HUDEP-2 (cell line): Measurements from ENCODE around the gene PSG6.
A peak's percentile ranks its signal among the peaks of the same experiment; 100 is the strongest.
"Not testable (repeated sequence)": the region's sequence is repeated elsewhere in the genome, so short reads cannot be mapped to it uniquely, and the experiment has no call there.

Experiments used
- DNase-seq, 76 experiments: peaks; one replicate each; lab custom pipeline; 2025; ENCODE audit not compliant: unreplicated experiment in 76 of 76; lab: John Stamatoyannopoulos, UW

The PSG6 gene

DNA sequence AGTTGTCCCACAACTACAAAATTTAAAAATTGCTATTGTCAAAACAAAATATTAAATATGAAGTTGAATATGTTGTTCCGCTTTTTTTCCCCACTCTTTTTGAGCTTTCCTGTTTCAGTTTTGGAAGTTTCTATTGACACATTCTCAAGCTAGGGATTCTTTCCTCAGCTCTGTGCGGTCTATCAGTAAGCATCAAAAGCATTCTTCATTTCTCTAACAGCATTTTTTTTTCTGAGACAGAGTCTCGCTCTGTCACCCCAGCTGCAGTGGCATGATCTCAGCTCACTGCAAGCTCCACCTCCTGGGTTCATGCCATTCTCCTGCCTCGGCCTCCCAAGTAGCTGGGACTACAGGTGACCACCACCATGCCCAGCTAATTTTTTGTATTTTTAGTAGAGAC is 4.8 kb downstream of the PSG6 start:
- not testable (repeated sequence) for DNase-seq

DNA sequence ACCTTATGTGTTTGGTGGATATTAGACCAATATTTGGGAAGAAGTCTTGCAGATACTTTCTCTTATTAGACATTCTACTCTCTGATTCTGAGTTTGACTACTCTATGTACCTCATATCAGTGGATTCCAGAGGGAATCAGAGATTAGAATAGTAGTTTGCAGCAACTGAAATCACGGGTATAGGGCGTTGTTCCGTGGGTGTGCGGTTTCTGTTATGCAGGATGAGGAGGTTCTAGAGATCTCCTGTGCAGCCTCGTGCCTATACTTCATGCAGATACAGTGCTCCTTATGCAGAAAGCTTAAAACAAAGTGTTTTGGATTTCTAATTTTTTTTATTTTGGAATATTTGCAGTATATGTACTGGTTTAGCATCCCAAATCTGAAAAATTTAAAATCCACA is 6.0 kb downstream of the PSG6 start:
- DNase-seq = not testable (repeated sequence)

DNA sequence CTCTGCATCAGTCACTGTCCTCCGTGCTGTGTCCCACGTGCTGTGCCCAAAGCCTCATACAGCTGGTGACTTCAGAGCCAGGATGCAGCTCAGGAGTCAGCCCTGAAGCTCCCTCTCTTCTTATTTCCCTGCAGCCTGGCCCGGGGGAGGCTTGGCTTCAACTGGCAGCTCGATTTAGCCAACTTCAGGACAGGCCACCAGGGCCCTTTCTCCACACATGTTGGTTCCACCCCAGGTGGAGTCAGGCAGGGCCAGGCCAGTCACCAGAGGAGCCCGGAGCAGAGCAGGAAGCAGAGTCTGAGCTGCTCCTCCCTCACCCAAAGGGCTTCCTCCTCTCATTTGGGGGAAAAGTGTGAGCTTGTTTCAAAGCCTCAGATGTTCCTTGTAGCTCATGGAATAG is 11.5 kb downstream of the PSG6 start:
- not testable (repeated sequence) for DNase-seq

DNA sequence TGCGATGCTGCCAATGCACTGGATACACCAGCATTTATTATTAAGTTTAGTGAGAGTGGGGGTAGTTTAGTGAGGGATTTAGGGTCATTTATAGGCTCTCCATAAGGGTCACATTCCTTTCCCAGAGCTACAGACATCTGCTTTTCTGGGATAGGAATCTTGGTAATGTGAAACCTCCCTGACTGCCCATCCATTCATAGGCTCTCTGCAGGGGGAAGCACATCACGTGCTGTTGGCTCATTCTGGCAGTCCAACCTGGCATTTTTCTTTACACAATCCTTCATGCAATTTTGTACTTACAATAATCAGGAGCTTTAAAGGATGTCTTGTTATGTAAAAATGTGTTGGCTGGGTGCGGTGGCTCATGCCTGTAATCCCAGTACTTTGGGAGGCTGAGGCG is 17.1 kb downstream of the PSG6 start:
- not testable (repeated sequence) for DNase-seq

DNA sequence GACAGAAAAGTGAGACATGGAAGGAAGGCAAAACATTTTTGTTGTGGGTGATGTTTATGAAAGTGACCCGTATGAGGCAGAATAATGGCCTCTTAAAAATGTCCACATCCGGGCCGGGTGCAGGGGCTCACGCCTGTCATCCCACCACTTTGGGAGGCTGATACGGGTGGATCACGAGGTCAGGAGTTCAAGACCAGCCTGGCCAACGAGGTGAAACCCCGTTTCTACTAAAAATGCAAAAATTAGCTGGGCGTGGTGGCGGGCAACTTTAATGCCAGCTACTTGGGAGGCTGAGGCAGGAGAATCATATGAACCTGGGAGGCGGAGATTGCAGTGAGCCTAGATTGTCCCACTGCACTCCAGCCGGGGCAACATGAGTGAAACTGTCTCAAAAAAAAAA is 18.0 kb downstream of the PSG6 start:
- not testable (repeated sequence) for DNase-seq

DNA sequence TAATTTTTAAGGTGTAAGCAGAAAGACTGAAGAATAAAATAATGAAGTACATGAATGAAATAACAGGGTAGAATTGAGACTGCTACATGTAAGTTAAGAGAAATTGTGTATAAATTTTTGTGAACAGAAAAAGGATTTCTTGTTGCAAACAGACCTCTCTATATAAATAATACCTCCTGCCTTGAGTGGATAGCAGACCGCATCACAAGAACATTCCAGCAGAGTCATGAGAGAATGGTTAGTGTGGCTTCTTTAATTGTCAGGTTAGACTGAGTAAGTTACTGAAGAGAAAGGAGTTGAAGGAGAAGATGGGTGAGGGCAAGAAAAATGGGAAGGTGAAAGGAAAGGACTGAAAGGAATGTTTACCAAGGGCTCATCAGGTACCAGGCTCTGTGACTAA is 18.6 kb downstream of the PSG6 start:
- DNase-seq = not testable (repeated sequence)

DNA sequence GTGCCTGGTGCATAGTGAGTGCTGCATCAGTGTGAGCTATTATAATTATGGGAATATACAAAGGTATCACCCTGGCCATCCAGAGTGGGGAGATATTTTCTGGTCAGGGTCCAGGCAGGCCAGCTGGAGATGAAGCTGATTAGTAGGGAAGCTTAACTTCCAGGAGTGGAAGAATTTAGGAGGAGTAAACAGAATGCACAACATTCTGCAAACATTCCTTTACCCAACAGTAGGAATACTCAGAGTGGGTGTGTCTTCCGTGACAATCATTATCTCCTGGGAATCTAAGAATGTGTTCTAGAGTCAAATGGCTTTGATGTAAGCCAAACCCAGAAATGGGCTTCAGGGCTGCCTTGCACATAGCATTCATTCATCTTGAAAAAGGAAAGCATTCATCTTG is 19.0 kb downstream of the PSG6 start:
- not testable (repeated sequence) for DNase-seq

DNA sequence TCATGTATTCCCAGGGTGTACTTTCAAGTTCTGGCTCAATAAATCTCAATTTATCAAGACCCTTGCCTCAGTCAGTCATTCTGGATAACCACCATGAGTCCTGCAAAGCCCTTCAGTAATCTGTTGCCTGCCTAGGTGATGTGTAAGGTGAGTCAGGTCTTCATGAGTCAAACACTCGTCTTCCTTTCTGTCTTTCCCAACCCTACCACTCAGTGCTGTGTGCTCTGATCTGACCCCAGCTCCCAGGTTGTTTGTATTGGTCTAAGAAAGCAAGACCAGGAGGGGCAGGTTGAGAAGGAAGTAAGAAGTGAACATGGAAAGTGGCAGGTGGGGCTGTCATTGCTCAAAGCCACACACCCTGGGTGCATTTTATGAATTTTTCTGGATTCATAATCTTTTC is 20.0 kb downstream of the PSG6 start:
- not testable (repeated sequence) for DNase-seq

DNA sequence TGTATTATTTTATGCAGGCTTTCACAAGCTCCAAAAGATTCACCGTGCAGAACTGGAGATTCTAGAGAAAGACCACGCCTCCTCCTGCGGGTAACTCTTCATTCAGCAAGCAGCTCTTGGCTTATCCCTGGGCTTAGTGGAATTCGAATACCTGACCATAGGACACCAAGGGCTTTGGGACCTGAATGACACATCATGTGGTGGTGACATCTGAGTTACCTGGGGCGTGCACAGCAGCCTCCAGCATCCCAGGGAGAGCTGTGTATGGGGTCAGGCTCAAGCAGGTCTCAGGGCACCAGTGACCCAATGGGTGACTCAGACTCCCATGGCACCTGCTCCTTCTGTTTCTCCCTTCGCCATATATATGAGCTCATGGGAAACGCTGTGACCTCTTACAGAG is 27.2 kb downstream of the PSG6 start:
- DNase-seq = not testable (repeated sequence)

DNA sequence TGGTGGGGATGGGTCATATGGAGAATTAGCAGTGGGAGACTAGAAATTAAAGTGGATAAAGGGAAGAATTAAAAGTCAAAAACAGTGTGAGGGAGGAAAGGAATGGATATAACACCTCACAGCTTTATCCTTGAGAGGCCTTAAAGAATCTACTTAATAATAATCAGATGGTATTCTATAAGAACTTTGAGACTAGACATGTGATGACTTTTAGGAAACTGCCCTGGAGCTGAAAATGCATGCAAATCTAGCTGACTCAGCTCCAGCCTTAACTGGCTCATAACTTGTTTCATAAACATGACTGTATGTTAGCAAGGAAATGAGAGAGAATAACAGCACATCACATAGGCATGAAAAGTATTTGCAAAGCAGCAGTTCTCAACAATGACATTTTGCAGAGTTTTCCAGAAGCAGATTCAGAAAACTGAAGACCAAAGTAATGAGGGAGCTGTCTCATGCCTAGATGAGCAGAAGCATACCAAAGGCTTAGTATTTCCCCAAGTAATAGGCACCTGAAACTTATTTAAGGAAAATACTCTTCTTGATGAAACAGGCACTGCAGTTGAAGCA is 29.7 kb downstream of the PSG6 start:
- DNase-seq = not testable (repeated sequence)

DNA sequence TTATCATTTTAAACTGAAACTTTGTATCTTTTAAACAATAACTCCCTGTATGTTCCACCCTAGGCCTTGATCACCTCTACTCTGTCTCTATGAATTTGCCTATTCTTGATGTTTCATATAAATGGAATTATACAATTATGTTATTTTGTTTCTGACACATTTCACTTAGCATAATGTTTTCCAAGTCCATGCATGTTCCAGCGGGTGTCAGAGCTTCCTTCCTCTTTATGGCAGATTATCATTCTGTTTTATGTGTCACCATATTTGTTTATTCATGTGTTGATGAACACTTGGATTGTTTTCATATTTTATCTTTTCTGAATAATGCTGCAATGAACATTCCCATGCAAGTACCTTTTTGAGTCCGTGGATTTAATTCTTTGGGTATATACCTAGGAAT is 35.0 kb downstream of the PSG6 start:
- not testable (repeated sequence) for DNase-seq

DNA sequence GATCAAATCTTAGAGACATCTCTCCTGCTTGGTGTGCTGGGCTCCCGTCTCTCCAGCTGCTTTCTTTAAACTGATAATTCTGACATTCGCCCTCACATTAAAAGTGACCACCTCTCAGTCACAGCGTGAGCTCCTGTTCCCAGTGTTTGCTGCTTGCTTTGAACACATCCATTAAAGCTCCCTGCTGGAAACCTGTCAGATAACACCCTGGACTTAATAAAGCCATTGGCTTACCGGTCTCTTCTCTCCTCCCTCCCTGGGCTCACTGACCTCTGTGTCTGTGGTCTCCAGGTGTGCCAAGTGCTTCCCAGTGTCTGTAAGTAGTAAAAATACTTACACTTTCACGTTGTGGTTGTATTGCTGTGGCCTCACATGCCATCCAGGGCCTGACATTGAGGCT is 35.7 kb downstream of the PSG6 start:
- not testable (repeated sequence) for DNase-seq

DNA sequence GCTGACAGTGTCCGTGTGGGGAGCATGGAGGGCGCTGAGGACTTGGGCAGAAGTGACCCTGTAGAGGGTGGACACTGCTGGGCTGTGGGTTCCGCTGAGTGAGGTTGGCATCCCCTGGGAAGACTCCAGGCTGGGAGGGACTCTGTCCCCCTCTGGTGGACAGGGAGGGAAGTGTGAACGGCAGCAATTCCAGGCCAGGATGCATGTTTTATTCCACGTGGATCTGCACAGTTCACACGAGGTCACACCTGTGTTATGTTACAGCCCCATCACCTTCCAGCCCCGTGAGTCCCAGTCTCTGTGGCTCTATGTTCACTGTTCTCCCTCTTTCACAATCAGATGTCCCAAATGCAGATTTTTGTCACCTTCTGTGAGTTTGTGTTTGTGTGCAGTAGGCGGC is 36.4 kb downstream of the PSG6 start:
- peak in 8 of 76 experiments; percentile 1 to 17 (median 4) for DNase-seq

DNA sequence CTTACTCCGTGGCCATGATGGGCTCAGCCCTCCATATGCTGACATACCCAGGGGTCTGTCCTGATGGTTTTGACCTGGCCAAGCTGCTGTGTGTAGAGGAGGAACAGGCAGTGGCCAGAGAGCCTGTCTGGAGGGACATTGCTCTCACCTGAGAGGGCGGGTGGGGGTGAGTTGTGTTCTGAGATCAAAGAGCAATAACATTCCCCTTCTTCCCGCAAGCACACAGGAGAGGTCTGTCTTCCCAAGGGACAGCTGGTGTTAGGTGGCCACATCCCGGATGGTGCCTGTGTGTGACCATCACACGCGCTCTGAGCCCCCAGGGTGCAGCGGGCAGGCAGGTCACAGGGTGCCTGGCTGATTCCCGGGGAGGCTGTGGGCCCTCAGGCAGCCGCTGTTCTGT is 37.1 kb downstream of the PSG6 start:
- DNase-seq = not testable (repeated sequence)

DNA sequence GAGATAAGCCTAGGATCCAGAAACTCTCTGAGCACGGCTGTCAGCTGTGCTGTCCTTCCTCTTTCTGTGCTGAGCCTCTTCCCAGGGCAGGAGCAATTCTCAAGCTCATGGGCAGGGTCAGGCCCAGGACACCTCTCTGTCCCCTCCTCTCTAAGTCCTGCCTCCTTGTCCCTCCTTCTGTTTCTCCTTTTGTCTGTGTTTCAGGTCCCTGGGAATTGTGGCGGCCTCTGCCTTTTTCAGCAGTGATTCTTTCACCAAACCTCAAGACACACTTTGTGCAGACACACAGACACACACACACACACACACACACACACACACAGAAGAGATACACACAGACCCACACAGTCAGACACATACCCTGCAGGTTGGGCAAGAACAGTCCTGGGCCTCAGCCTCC is 38.1 kb downstream of the PSG6 start, which contains the start of gene PSG1:
Gene PSG1, minus strand, starts transcription at position 101 of the 400 bp plus-strand sequence. CDS start 132 bp downstream, outside the sequence.
- DNase-seq = no peak

DNA sequence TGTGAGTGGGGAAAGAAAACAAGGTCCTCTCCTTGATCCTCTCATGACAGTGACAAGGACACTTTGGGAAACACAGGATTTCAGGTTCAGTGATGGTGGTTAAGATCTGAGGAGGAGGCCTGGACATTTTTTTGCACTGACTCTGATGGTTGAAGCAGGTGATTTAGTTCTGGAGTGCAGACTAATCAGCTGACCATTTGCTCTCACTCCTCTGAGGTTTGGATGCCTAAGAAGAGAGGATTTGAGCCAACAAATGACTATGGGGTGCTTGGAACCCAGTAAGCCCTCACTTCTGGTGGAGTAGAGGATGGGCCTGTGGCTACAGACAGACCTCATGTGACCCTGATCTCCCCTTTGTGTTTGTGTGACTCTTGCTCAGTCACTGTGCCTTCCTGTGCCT is 41.1 kb downstream of the PSG6 start:
- DNase-seq = not testable (repeated sequence)

DNA sequence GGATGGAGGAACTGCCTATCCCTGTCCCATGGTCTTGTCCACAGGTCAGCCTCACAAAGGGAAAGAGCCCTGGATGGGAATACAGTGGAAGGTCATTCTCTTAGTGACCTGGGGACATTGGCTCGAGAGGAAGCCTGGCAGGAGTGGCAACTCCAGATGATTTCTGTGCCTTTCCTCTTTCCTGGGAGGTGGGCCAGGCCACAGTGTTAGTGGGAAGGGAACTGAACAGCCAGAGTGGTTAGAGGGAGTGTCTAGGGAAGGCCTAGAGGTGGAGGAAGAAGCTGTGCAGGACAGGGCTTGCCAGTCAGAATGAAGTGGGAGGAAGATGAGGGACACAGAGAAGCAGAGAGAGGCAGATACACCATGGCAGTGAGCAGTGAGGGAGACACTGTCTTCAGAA is 41.8 kb downstream of the PSG6 start:
- DNase-seq = not testable (repeated sequence)

DNA sequence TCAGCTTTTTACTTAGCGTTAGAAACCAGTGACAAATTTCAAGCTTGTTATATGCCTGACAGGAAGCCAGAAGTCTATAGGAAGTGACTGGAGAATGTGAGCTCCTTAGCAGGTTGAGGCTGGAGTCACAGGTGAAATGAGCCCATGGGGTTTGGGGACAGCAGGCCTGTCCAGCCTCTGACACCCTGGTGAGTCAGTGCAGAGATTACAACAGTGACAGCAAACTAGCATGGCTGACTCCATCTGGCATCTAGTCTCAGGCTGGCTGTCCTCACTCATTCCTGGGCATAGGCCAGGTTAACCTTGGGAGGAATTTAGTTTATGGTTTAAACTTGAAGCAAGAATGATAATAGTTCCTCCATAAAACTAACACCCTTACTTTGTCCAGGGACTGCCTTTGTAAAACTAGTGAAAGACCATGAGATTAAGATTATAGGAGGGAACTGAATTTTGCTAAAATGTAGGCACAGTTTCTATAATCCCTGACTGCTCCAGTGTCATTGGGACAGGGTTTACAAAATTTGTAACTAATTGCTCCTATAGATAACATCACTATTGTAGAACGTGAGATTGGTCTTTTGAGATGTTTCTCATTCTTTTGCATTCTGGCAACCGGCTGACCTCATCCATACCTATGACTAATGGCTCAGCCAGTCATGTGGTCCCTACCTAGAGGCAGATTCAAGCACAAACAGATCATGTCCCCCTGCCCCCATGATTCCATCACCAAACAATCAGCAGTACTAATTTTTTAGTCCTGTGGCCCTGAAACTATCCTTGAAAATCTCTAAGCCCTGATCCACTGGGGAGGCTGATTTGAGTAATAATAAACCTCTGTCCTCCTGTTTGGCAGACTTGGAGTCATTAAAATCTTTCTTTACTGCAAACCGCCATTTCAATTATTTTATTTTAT is 42.5 kb downstream of the PSG6 start:
- not testable (repeated sequence) for DNase-seq

DNA sequence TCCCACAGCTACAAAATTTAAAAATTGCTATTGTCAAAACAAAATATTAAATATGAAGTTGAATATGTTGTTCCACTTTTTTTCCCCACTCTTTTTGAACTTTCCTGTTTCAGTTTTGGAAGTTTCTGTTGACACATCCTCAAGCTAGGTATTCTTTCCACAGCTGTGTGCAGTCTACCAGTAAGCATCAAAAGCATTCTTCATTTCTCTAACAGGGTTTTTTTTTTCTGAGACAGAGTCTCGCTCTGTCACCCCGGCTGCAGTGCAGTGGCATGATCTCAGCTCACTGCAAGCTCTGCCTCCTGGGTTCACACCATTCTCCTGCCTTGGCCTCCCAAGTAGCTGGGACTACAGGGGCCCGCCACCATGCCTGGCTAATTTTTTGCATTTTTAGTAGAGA is 43.6 kb downstream of the PSG6 start:
- DNase-seq = not testable (repeated sequence)

DNA sequence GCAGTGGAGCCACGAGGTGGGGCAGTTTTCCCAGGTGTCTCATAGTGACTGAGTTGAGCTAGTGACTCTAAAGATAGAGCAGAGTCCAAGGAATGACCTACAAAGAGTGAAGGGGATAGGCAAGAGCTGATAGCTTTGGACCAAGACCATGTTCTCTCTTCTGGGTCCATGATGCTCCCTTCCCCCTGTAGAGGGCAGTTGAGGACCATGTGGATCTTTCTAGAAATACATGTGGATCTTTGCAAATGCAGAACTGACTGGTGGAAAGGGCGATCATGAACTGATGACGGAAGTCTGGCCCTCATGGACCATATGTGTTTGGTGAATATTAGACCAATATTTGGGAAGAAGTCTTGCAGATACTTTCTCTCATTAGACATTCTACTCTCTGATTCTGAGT is 45.1 kb downstream of the PSG6 start:
- no peak for DNase-seq

DNA sequence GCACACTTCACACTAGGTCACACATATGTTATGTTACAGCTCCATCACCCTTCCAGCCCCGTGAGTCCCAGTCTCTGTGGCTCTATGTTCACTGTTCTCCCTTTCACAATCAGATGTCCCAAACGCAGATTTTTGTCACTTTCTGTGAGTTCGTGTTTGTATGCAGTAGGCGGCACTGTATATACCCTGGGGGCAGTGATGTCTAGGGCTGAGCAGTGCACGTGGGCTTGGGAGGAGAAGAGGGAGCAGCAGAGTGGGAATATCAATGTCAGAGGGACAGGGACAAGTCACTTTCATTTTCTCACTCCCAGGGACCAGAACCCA is 60.2 kb downstream of the PSG6 start:
- no peak for DNase-seq
